Kidney (tissue), 14 donors: ENCODE measurements around the gene HHIPL1. TPM values are rescaled to one million over a fixed set of nuclear protein-coding genes. Genes with fewer than 3 reads are reported as not detected.

ENCODE experiments used
- DNase-seq, 5 donors: peaks; one replicate each; pipeline ENCODE4 v3.0.0-alpha.2; 2013 to 2020
- FAIRE-seq: peaks from 2 replicates; lab custom pipeline; 2012; peaks lifted over from hg19 to GRCh38; lab: Jason Lieb, UNC
- H3K27ac ChIP-seq, 2 donors: one replicate each; pipeline ENCODE4 v1.7.0; 2013; ENCODE audit warnings: low read depth in 2 of 2, low read length in 2 of 2, inconsistent platforms in 1 of 2
- H3K27me3 ChIP-seq: one replicate; pipeline ENCODE4 v1.7.1; 2013; ENCODE audit warnings: low read length, inconsistent platforms; ENCODE audit not compliant: control insufficient read depth, insufficient read depth
- H3K36me3 ChIP-seq, 3 donors: one replicate each; pipeline versions ENCODE4 v1.7.0 to v1.7.1; 2013; ENCODE audit warnings: low read length in 3 of 3, control low read depth in 1 of 3, inconsistent platforms in 1 of 3; ENCODE audit not compliant: insufficient read depth in 3 of 3, control insufficient read depth in 2 of 3
- H3K4me1 ChIP-seq, 3 donors: one replicate each; pipeline versions ENCODE4 v1.7.0 to v1.7.1; 2013; ENCODE audit warnings: low read length in 3 of 3, inconsistent platforms in 1 of 3, low read depth in 1 of 3; ENCODE audit not compliant: control insufficient read depth in 2 of 3, insufficient read depth in 2 of 3
- H3K4me3 ChIP-seq, 3 donors: one replicate each; pipeline versions ENCODE4 v1.7.0 to v1.8.1; 2013; ENCODE audit warnings: low read length in 3 of 3, control low read depth in 1 of 3, inconsistent platforms in 1 of 3
- H3K9ac ChIP-seq, 3 donors: one replicate each; pipeline versions ENCODE4 v1.7.0 to v1.7.1; 2013; ENCODE audit warnings: low read length in 3 of 3, control low read depth in 1 of 3, inconsistent platforms in 1 of 3
- H3K9me3 ChIP-seq, 3 donors: one replicate each; pipeline versions ENCODE4 v1.7.0 to v1.7.1; 2013; ENCODE audit warnings: low read length in 3 of 3, control low read depth in 1 of 3, inconsistent platforms in 1 of 3; ENCODE audit not compliant: control insufficient read depth in 2 of 3, insufficient read depth in 1 of 3
- CTCF ChIP-seq: IDR thresholded peaks from 3 replicates; pipeline ENCODE4 v1.5.1; 2012; ENCODE audit warnings: mild to moderate bottlenecking, moderate library complexity, borderline replicate concordance; ENCODE audit not compliant: insufficient read depth; ENCODE audit errors: extremely low read depth
- intact Hi-C: fragments of 100-400 bp; cut with DNase I; formaldehyde crosslinking; loops from one replicate; pipeline ENCODE4 v1.11.1; 2022
- polyA plus RNA-seq: library from polyadenylated mRNA; stranded (reverse); fragments of 350-450 nt; fragmentation: Illumina TruSeq; extraction: RNeasy Lipid Tissue Mini Kit (QIAGEN cat#74804); gene quantifications from one replicate; pipeline ENCODE4 v1.2.3, GENCODE V29; 2014; ENCODE audit warnings: low read depth, low replicate concordance; ENCODE audit not compliant: insufficient read depth
- total RNA-seq: library from RNA; stranded (reverse); fragmentation: NEBNext Ultra II Directional; extraction: Animal tissue kit (Norgen Biotek cat#: 25700); gene quantifications from one replicate; pipeline ENCODE4 v1.2.1, GENCODE V29; 2021
- donor health status: control.
- donor health status: control.
- donor health status: control.
- donor health status: control.
- donor health status: control.
- donor health status: DM: yes; HTN: yes; CAD: no.
- donor health status: Normal renal cell carcinoma (clear cell type).

The HHIPL1 gene
- total and polyA plus RNA-seq, 2 donors from 2014 or later: 0.32 to 0.88 TPM

- H3K9ac ChIP-seq: no peak overlapping the region
- intact Hi-C loops: no loop called here
- FAIRE-seq (no peak), DNase-seq (no peak)
- H3K36me3 ChIP-seq: no peaks in the 10 kb centered on the region
- peaks cover 0 to 6% (median 0%) of the 10 kb centered on the region in 3 donors for H3K9me3 ChIP-seq
- peaks cover 0 to 7% (median 3%) of the 10 kb centered on the region in 3 donors for H3K4me1 ChIP-seq
- no peak for TF ChIP-seq CTCF
- no peak overlapping the region for H3K27ac ChIP-seq
- peaks cover 3% of the 10 kb centered on the region for H3K27me3 ChIP-seq
- no peak overlapping the region for H3K4me3 ChIP-seq
Measured at GRCh38 chr14:99679543-99679942, 34.6 kb downstream of the HHIPL1 start.

- Histone ChIP-seq H3K4me1 (peaks cover 0 to 10% (median 3%) of the 10 kb centered on the region in 3 donors), H3K27me3 (peaks cover 3% of the 10 kb centered on the region), H3K9ac (no peak overlapping the region), H3K4me3 (no peak overlapping the region), H3K9me3 (peaks cover 0 to 6% (median 0%) of the 10 kb centered on the region in 3 donors), H3K36me3 (no peaks in the 10 kb centered on the region), H3K27ac (no peak overlapping the region)
- FAIRE-seq (no peak), DNase-seq (peak in 1 of 5 donors; percentile 25)
- TF ChIP-seq CTCF: no peak
- intact Hi-C loops: no loop called here
Measured at GRCh38 chr14:99679996-99680395, 35.1 kb downstream of the HHIPL1 start.

- Histone ChIP-seq H3K9ac (no peak overlapping the region), H3K4me3 (no peak overlapping the region), H3K27me3 (peaks cover 1% of the 10 kb centered on the region), H3K4me1 (peaks cover 0 to 10% (median 3%) of the 10 kb centered on the region in 3 donors), H3K36me3 (no peaks in the 10 kb centered on the region), H3K9me3 (peaks cover 0 to 6% (median 0%) of the 10 kb centered on the region in 3 donors), H3K27ac (no peak overlapping the region)
- no peak for TF ChIP-seq CTCF
- no peak for FAIRE-seq
- intact Hi-C loops: no loop called here
- peak in 1 of 5 donors; percentile 31 for DNase-seq
Measured at GRCh38 chr14:99681101-99681831, 36.3 kb downstream of the HHIPL1 start.
